H1 (cell line): Measurements from ENCODE around the gene IL32.

ENCODE experiments used
- CTCF ChIP-seq, 3 experiments: IDR thresholded peaks; 1 replicate in 2 of 3; 2 replicates in 1 of 3; pipeline versions ENCODE4 v1.5.1 to v1.6.1; 2011; ENCODE audit warnings: low read length in 3 of 3, mild to moderate bottlenecking in 3 of 3, inconsistent platforms in 2 of 3, low read depth in 1 of 3, moderate library complexity in 1 of 3; ENCODE audit not compliant: insufficient read depth in 1 of 3; ENCODE audit errors: control extremely low read depth in 1 of 3
- EZH2 ChIP-seq: fragments of 200-600 bp; sonication (generic); IDR thresholded peaks from 2 replicates; pipeline ENCODE4 v1.7.1; 2012; ENCODE audit warnings: low read depth, mild to moderate bottlenecking, moderate library complexity, low read length, inconsistent platforms; ENCODE audit not compliant: severe bottlenecking
- MAFK ChIP-seq: IDR thresholded peaks from 2 replicates; pipeline ENCODE4 v1.6.1; 2012; ENCODE audit warnings: low read depth, mild to moderate bottlenecking, improper control_type of control experiment, low read length
- RFX5 ChIP-seq: IDR thresholded peaks from 2 replicates; pipeline ENCODE4 v1.6.1; 2011; ENCODE audit warnings: low read depth, low read length, improper control_type of control experiment, borderline replicate concordance

GRCh38 chr16:3086596-3087242, 21.3 kb downstream of the IL32 start:
- no peak for TF ChIP-seq CTCF (IDR thresholded peaks at IDR 0.05; ENCODE audit: control extremely low read depth in 1 of 3, insufficient read depth in 1 of 3, low read depth in 1 of 3, low read length in 3 of 3)
- TF ChIP-seq EZH2: no peak
- TF ChIP-seq RFX5: no peak
- TF ChIP-seq MAFK: no peak
